OCI-LY7 (cell line): ENCODE measurements around the gene KCNQ1. TPM values are rescaled to one million over a fixed set of nuclear protein-coding genes. Genes with fewer than 3 reads are reported as not detected.

Experiments
- BruUV-seq: library from RNA; stranded (reverse); fragments of 400-500 nt; replicated peaks from 2 replicates; lab custom pipeline; 2021; lab: Mats Ljungman, UMichigan
- CTCF ChIA-PET: fragments of 300-600 bp; sonication (Branson Sonifier 250); formaldehyde crosslinking; loops from one replicate; lab custom pipeline; 2022; ENCODE audit warnings: antibody characterized with exemption; ENCODE audit not compliant: unreplicated experiment; lab: Charles Lee
- POLR2A ChIA-PET: fragments of 300-600 bp; sonication (Branson Sonifier 250); formaldehyde crosslinking; loops from one replicate; lab custom pipeline; 2022; ENCODE audit warnings: antibody characterized with exemption; lab: Charles Lee
- DNase-seq: peaks from one replicate; pipeline ENCODE4 v3.0.0-alpha.2; 2015; ENCODE audit warnings: low spot score
- H2AFZ ChIP-seq: fragments of 200-600 bp; sonication (generic), shearing (Covaris generic); 2 replicates; pipeline ENCODE4 v1.6.1; 2014; ENCODE audit warnings: mild to moderate bottlenecking, antibody characterized with exemption, low read length, moderate library complexity
- H3K27ac ChIP-seq: fragments of 200-600 bp; sonication (generic); 2 replicates; pipeline ENCODE4 v1.5.1; 2014; ENCODE audit warnings: mixed run types, low read depth, mild to moderate bottlenecking, moderate library complexity, low read length, inconsistent platforms; ENCODE audit not compliant: poor library complexity, severe bottlenecking
- H3K36me3 ChIP-seq: fragments of 200-600 bp; sonication (generic); 2 replicates; pipeline ENCODE4 v1.6.1; 2014; ENCODE audit warnings: mild to moderate bottlenecking, antibody characterized with exemption, low read length, moderate library complexity, mixed read lengths; ENCODE audit not compliant: insufficient read depth
- H3K4me1 ChIP-seq: fragments of 200-600 bp; sonication (generic); 2 replicates; pipeline ENCODE4 v1.5.1; 2014; ENCODE audit warnings: mild to moderate bottlenecking, low read length; ENCODE audit not compliant: insufficient read depth, poor library complexity, severe bottlenecking
- H3K4me2 ChIP-seq: fragments of 200-600 bp; sonication (generic); 2 replicates; pipeline ENCODE4 v1.6.1; 2014; ENCODE audit warnings: mild to moderate bottlenecking, low read length
- H3K4me3 ChIP-seq: fragments of 200-600 bp; sonication (generic); 2 replicates; pipeline ENCODE4 v1.5.1; 2014; ENCODE audit warnings: mild to moderate bottlenecking, low read depth, low read length; ENCODE audit not compliant: poor library complexity, severe bottlenecking
- H3K79me2 ChIP-seq: fragments of 200-600 bp; sonication (generic); 2 replicates; pipeline ENCODE4 v1.6.1; 2016; ENCODE audit warnings: low read depth, mild to moderate bottlenecking, low read length, moderate library complexity, mixed read lengths; ENCODE audit not compliant: insufficient read depth
- H3K9me2 ChIP-seq: fragments of 200-600 bp; sonication (generic); 2 replicates; pipeline ENCODE4 v1.6.1; 2016; ENCODE audit warnings: mild to moderate bottlenecking, low read length, mixed read lengths; ENCODE audit not compliant: insufficient read depth
- H3K9me3 ChIP-seq: fragments of 200-600 bp; sonication (generic); 2 replicates; pipeline ENCODE4 v1.6.1; 2014; ENCODE audit warnings: mild to moderate bottlenecking, mixed run types, low read length, mixed read lengths
- H4K20me1 ChIP-seq: fragments of 200-600 bp; sonication (generic); 2 replicates; pipeline ENCODE4 v1.6.1; 2014; ENCODE audit warnings: mild to moderate bottlenecking, antibody characterized with exemption, low read length, moderate library complexity, mixed read lengths; ENCODE audit not compliant: insufficient read depth
- CTCF ChIP-seq: fragments of 200-600 bp; sonication (generic); conservative IDR thresholded peaks from 2 replicates; pipeline ENCODE4 v1.5.1; 2014; ENCODE audit warnings: mild to moderate bottlenecking, antibody characterized with exemption, low read length, moderate library complexity, mixed read lengths
- EZH2phosphoT487 ChIP-seq: fragments of 200-600 bp; sonication (generic); IDR thresholded peaks from 2 replicates; pipeline ENCODE4 v1.6.1; 2018; ENCODE audit warnings: low read depth, borderline replicate concordance, mild to moderate bottlenecking, mixed run types, antibody characterized with exemption, low read length, moderate library complexity, mixed read lengths
- intact Hi-C: fragments of 100-400 bp; cut with micrococcal nuclease; formaldehyde crosslinking; loops from one replicate; pipeline ENCODE4 v1.10.0; 2022; ENCODE audit not compliant: unreplicated experiment
- total RNA-seq, 2 experiments: library from RNA; depleted of rRNA in 1 of 2; stranded (reverse); fragments of >200 nt in 1 of 2; shearing (Covaris generic) in 1 of 2; gene quantifications; 2 replicates each; pipeline ENCODE4 v1.2.3, GENCODE V29; 2014 to 2022

The KCNQ1 gene
- total RNA-seq, 2 experiments from 2014 or later, result 0.22 to 1.3 TPM

- Histone ChIP-seq H4K20me1 (no peaks in the 10 kb centered on the region), H3K79me2 (no peaks in the 10 kb centered on the region), H3K27ac (no peak overlapping the region), H3K9me3 (no peaks in the 10 kb centered on the region), H3K4me3 (no peak overlapping the region), H3K4me2 (no peak overlapping the region), H3K4me1 (no peaks in the 10 kb centered on the region), H2AFZ (no peak overlapping the region), H3K36me3 (no peaks in the 10 kb centered on the region), H3K9me2 (no peaks in the 10 kb centered on the region)
- TF ChIP-seq EZH2phosphoT487 (no peak), CTCF (no peak)
- no peak for DNase-seq
- BruUV-seq, result no TSS peak
- POLR2A ChIA-PET, result interaction anchor here (0.7 kb wide), 1 partner anchor 90 kb away, joined by 4 read pairs; no protein-coding TSS in a partner anchor
- intact Hi-C loops, result no loop called here
- CTCF ChIA-PET, result no interaction called here
These were observed 320.7 kb downstream of the KCNQ1 start for GRCh38 chr11:2765491-2765890.

- Histone ChIP-seq H3K36me3 (no peaks in the 10 kb centered on the region), H3K4me3 (no peak overlapping the region), H3K4me2 (no peak overlapping the region), H4K20me1 (no peaks in the 10 kb centered on the region), H3K27ac (no peak overlapping the region), H3K79me2 (no peaks in the 10 kb centered on the region), H3K9me3 (no peaks in the 10 kb centered on the region), H3K9me2 (no peaks in the 10 kb centered on the region), H2AFZ (no peak overlapping the region), H3K4me1 (no peaks in the 10 kb centered on the region)
- CTCF ChIA-PET, result no interaction called here
- intact Hi-C loops, result no loop called here
- no peak for TF ChIP-seq CTCF
- TF ChIP-seq EZH2phosphoT487, result no peak
- no TSS peak for BruUV-seq
- POLR2A ChIA-PET, result no interaction called here
- DNase-seq, result no peak
These were observed 321.4 kb downstream of the KCNQ1 start for GRCh38 chr11:2766166-2766565.

- Histone ChIP-seq H2AFZ (no peak overlapping the region), H3K36me3 (no peaks in the 10 kb centered on the region), H4K20me1 (no peaks in the 10 kb centered on the region), H3K4me3 (no peak overlapping the region), H3K4me1 (no peaks in the 10 kb centered on the region), H3K79me2 (no peaks in the 10 kb centered on the region), H3K27ac (no peak overlapping the region), H3K4me2 (no peak overlapping the region), H3K9me3 (no peaks in the 10 kb centered on the region), H3K9me2 (no peaks in the 10 kb centered on the region)
- no TSS peak for BruUV-seq
- TF ChIP-seq EZH2phosphoT487, result no peak
- no peak for TF ChIP-seq CTCF
- ChIA-PET CTCF (no interaction called here), POLR2A (interaction anchor here (1.3 kb wide), 1 partner anchor 18 kb away, joined by 3 read pairs; no protein-coding TSS in a partner anchor)
- DNase-seq, result no peak
- intact Hi-C loops, result no loop called here
These were observed 322.3 kb downstream of the KCNQ1 start for GRCh38 chr11:2767071-2767470.
